Vagina (tissue), 2 donors: ENCODE results near the gene ITIH6. TPM values are rescaled to one million over a fixed set of nuclear protein-coding genes. Genes with fewer than 3 reads are reported as not detected.
"Not testable (repeated sequence)": the region's sequence is repeated elsewhere in the genome, so short reads cannot be mapped to it uniquely, and the experiment has no call there.

ENCODE experiments used
- DNase-seq, 2 donors: peaks; one replicate each; pipeline ENCODE4 v3.0.0-alpha.2; 2017; ENCODE audit errors: extremely low spot score in 2 of 2
- H3K27ac ChIP-seq: fragments of 200-600 bp; sonication (generic); one replicate; pipeline ENCODE4 v1.5.1; 2019
- H3K27me3 ChIP-seq: fragments of 200-600 bp; sonication (generic); one replicate; pipeline ENCODE4 v1.5.1; 2019
- H3K36me3 ChIP-seq, 2 donors: fragments of 200-600 bp; sonication (generic); one replicate each; pipeline ENCODE4 v1.5.1; 2017 to 2019
- H3K4me1 ChIP-seq: fragments of 200-600 bp; sonication (generic); one replicate; pipeline ENCODE4 v1.5.1; 2019
- H3K4me3 ChIP-seq, 2 donors: fragments of 200-600 bp; sonication (generic); 1 replicate in 1 of 2; 2 replicates in 1 of 2; pipeline ENCODE4 v1.5.1; 2016 to 2019
- H3K9me3 ChIP-seq: fragments of 200-600 bp; sonication (generic); one replicate; pipeline ENCODE4 v1.5.1; 2019
- CTCF ChIP-seq, 3 experiments: fragments of 450-650 bp in 2 of 3; fragments of 200-600 bp in 1 of 3; sonication (generic) in 1 of 3; IDR thresholded peaks; one replicate each; pipeline ENCODE4 v1.5.1; 2017 to 2019; ENCODE audit warnings: antibody characterized with exemption in 3 of 3, mild to moderate bottlenecking in 2 of 3, moderate library complexity in 2 of 3
- POLR2A ChIP-seq, 2 donors: fragments of 450-650 bp; IDR thresholded peaks; one replicate each; pipeline ENCODE4 v1.6.1; 2017; ENCODE audit warnings: antibody characterized with exemption in 2 of 2, mild to moderate bottlenecking in 2 of 2, moderate library complexity in 2 of 2
- POLR2AphosphoS5 ChIP-seq, 2 donors: sonication (generic); formaldehyde crosslinking; IDR thresholded peaks; one replicate each; pipeline ENCODE4 v1.9.0; 2017; ENCODE audit warnings: antibody characterized with exemption in 2 of 2, mild to moderate bottlenecking in 2 of 2, low read depth in 1 of 2; ENCODE audit not compliant: insufficient read depth in 1 of 2
- intact Hi-C: fragments of 100-400 bp; cut with DNase I; formaldehyde crosslinking; loops from one replicate; pipeline ENCODE4 v1.15.1; 2023
- total RNA-seq: library from RNA; depleted of rRNA; stranded (reverse); fragments of >200 nt; gene quantifications from one replicate; pipeline ENCODE4 v1.2.3, GENCODE V29; 2016

ITIH6 gene
- total RNA-seq, 1 donor from 2014 or later = not detected

GRCh38 chrX:54748626-54749025, 49.4 kb downstream of the ITIH6 start:
- no peaks in the 10 kb centered on the region for H3K9me3 ChIP-seq
- TF ChIP-seq CTCF (IDR thresholded peaks at IDR 0.05) = no peak
- TF ChIP-seq POLR2AphosphoS5 (IDR thresholded peaks at IDR 0.05; ENCODE audit: insufficient read depth in 1 of 2, low read depth in 1 of 2) = no peak
- no peak for TF ChIP-seq POLR2A (IDR thresholded peaks at IDR 0.05)
- H3K4me1 ChIP-seq = no peaks in the 10 kb centered on the region
- no peaks in the 10 kb centered on the region for H3K36me3 ChIP-seq
- H3K27me3 ChIP-seq = no peaks in the 10 kb centered on the region
- no peak for DNase-seq
- no peak overlapping the region for H3K27ac ChIP-seq
- intact Hi-C loops = no loop called here
- no peak overlapping the region for H3K4me3 ChIP-seq

GRCh38 chrX:54747733-54748393, 50.2 kb downstream of the ITIH6 start:
- Histone ChIP-seq H3K9me3 (no peaks in the 10 kb centered on the region), H3K27ac (no peak overlapping the region), H3K27me3 (no peaks in the 10 kb centered on the region), H3K4me3 (no peak overlapping the region), H3K36me3 (no peaks in the 10 kb centered on the region), H3K4me1 (no peaks in the 10 kb centered on the region)
- no peak for DNase-seq
- TF ChIP-seq POLR2A (IDR thresholded peaks at IDR 0.05) = no peak
- TF ChIP-seq POLR2AphosphoS5 (IDR thresholded peaks at IDR 0.05; ENCODE audit: insufficient read depth in 1 of 2, low read depth in 1 of 2) = no peak
- TF ChIP-seq CTCF (IDR thresholded peaks at IDR 0.05) = no peak
- intact Hi-C loops = no loop called here

GRCh38 chrX:54746928-54747327, 51.1 kb downstream of the ITIH6 start:
- no peaks in the 10 kb centered on the region for H3K27me3 ChIP-seq
- no peak overlapping the region for H3K27ac ChIP-seq

GRCh38 chrX:54745676-54746075, 52.4 kb downstream of the ITIH6 start:
- no peak overlapping the region for H3K27ac ChIP-seq
- no peaks in the 10 kb centered on the region for H3K36me3 ChIP-seq
- H3K9me3 ChIP-seq = no peaks in the 10 kb centered on the region
- no peak for DNase-seq
- no peaks in the 10 kb centered on the region for H3K4me1 ChIP-seq
- no peak overlapping the region for H3K4me3 ChIP-seq
- no peaks in the 10 kb centered on the region for H3K27me3 ChIP-seq
- intact Hi-C loops = no loop called here
- no peak for TF ChIP-seq POLR2A (IDR thresholded peaks at IDR 0.05)
- no peak for TF ChIP-seq POLR2AphosphoS5 (IDR thresholded peaks at IDR 0.05; ENCODE audit: insufficient read depth in 1 of 2, low read depth in 1 of 2)
- TF ChIP-seq CTCF (IDR thresholded peaks at IDR 0.05) = no peak

More at GRCh38 chrX:54746928-54747327, 51.1 kb downstream of the ITIH6 start:
- TF ChIP-seq CTCF (IDR thresholded peaks at IDR 0.05) = no peak
- no peak for TF ChIP-seq POLR2A (IDR thresholded peaks at IDR 0.05)
- TF ChIP-seq POLR2AphosphoS5 (IDR thresholded peaks at IDR 0.05; ENCODE audit: insufficient read depth in 1 of 2, low read depth in 1 of 2) = no peak
- Histone ChIP-seq H3K4me1 (no peaks in the 10 kb centered on the region), H3K4me3 (no peak overlapping the region), H3K9me3 (no peaks in the 10 kb centered on the region), H3K36me3 (no peaks in the 10 kb centered on the region)
- intact Hi-C loops = no loop called here
- no peak for DNase-seq

GRCh38 chrX:54738567-54738966, 59.5 kb downstream of the ITIH6 start:
- H3K4me3 ChIP-seq, intact Hi-C loops, DNase-seq, H3K4me1 ChIP-seq, H3K27me3 ChIP-seq, H3K27ac ChIP-seq, H3K36me3 ChIP-seq, H3K9me3 ChIP-seq: not testable (repeated sequence)

GRCh38 chrX:54736298-54736942, 61.6 kb downstream of the ITIH6 start:
- intact Hi-C loops = not testable (repeated sequence)

More at GRCh38 chrX:54736298-54736942, 61.6 kb downstream of the ITIH6 start:
- not testable (repeated sequence) for DNase-seq, H3K27me3 ChIP-seq, H3K9me3 ChIP-seq, H3K4me3 ChIP-seq, H3K27ac ChIP-seq, H3K36me3 ChIP-seq, H3K4me1 ChIP-seq
